HG02588 (cell line): Measurements from ENCODE around the gene APEH.

Source experiments
- ATAC-seq: cut with Tn5 transposase; IDR thresholded peaks from one replicate; pipeline ENCODE4 v1.9.1; 2021; ENCODE audit warnings: mild to moderate bottlenecking, moderate library complexity; ENCODE audit not compliant: unreplicated experiment

The APEH gene

GRCh38 chr3:49711489-49711888 is 37.3 kb downstream of the APEH start:
- ATAC-seq: no peak

DNA sequence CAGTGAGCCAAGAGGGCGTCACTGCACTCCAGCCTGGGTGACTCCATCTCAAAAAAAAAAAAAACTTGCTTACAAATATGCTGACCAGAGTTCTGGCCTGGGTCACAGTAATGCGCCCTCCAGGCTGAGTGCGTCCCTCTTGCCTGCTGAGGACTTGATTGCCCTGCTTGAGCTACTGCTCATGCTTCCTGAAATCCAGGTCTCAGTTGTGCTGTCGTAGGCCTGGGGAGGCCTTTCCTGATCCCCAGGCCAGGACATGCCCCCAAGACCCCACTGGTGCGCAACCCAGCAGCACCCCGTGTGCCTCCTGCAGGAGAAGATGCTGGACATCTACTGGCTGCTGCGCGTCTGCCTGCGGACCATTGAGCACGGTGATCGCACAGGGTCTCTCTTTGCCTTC is 38.0 kb downstream of the APEH start:
- ATAC-seq: no peak

DNA sequence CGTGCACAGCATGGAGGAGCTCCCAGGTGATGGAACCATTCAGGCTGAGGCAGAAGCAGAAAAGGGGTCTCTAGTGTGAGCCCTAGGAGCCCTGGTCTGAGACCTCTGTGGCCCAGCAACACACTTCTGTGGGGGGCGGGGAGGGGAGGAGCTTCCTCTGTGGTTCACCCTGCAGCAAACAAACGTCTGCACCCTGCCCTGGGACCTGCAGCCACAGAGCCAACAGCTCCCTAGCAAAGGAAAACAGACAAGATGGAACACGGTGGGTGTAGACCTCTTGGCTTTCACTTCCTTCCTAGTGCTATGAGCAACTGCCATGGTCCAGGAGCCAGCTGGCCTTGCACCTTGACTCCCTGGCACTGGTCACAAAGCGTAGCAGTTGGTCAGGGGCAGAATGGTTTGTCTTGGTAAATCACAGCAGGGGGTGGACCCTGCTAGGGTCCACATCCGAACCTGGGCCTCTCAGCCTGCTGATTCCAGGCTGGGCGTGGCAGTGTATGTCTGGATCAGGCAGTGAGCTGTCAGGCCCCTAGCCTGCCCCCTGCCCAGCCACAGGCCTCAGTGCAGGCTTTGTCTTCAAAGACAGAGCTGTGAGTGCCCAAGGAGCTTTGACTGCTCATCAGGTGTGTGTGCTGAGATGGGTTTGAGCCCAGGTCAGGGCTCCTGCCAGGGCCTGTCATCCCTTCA is 38.6 kb downstream of the APEH start:
- no peak for ATAC-seq

- no peak for ATAC-seq
Measured at GRCh38 chr3:49713336-49714105, 39.4 kb downstream of the APEH start.

- no peak for ATAC-seq
Measured at GRCh38 chr3:49714728-49715550, 40.8 kb downstream of the APEH start.

GRCh38 chr3:49715611-49716121 is 41.5 kb downstream of the APEH start:
- ATAC-seq: no peak

- ATAC-seq: no peak
Measured at GRCh38 chr3:49716169-49716568, 42.0 kb downstream of the APEH start.

- ATAC-seq: no peak
Measured at GRCh38 chr3:49716691-49717210, 42.6 kb downstream of the APEH start.

DNA sequence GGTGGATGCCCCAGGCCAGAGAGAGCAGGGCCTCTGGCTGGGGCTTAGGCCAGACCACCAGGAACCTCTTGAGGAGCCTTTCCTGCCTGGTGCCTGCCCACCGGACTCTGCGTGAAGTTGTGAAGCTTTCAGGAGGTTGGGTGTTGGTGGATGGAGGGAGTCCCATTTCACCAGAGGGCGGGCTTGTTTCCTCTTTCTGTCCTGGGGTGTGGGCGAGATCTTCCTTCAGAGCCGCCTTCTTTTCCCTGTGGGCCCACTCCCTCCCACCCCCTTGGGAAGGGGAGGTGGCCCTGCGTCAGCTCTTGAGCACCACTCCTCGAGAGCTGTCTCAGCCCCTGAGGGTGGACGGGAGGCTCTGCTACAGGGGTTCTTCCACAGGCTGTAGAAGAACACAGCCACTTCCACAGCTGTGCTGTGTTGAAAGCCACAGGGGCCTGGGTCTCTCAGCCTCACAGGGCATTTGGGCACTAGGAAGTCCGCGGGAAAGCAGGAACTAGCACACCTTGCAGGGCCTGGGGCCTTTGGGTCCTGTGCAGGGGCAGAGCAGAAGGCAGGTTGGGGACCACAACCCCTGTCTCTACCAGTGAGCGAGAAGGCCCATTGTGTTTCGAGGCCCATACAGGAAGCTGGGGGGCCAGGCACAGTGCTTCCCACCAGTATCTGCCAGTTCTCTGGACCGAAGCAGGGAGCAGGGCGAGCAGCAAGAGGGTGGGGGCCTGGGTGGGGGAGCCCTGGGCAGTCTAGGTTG is 43.2 kb downstream of the APEH start:
- no peak for ATAC-seq

GRCh38 chr3:49717959-49718857 is 44.1 kb downstream of the APEH start:
- ATAC-seq: no peak

DNA sequence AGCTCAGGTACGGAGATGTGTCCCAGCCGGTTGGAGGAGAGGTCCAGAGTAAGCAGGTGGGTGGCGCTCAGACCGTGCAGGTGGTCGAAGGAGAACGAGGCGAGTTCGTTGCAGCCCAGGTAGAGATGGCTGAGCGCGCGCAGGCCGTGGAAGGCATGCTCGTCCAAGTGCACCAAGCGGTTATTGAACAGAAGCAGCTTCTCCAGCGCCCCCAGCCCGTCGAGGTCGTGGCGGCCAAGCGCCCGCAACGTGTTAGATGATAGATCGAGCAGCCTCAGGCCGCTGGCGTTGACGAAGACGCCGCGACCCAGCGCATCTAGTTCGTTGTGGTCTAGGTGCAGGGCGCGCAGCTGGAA is 44.7 kb downstream of the APEH start:
- no peak for ATAC-seq

GRCh38 chr3:49719214-49719884 is 45.2 kb downstream of the APEH start, which contains the start of gene AMIGO3:
AMIGO3 (minus strand) TSS chr3:49719684; CDS start chr3:49719465, 219 bp downstream.
- ATAC-seq: peak; percentile 43

DNA sequence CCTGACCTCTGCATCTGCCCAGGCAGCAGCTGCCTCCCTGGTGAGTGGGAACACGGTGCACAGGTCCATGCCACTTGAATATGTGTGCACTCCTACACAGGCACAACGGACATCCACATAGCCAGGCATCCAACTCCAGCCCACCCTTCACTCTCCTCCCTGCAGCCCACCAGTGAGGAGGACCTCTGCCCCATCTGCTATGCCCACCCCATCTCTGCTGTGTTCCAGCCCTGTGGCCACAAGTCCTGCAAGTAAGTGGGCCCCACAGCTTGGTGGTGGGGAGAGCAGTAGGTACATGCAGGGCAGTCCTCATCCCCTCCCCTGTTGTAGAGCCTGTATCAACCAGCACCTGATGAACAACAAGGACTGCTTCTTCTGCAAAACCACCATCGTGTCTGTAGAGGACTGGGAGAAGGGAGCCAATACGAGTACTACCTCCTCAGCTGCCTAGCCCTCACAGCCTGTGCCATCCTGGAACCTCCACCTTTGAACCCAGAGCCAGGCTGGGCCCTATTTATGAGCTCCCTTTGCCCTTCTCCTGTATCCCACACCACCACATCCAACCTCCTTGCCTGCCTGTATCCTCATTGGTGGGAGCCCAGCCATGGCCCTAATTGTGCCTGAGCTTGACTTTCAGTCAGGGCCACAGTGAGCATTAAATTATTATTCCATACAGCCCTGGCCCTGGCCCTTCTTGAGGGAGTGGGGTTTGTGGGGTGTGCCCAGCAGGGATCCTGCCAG is 46.9 kb downstream of the APEH start:
- ATAC-seq: no peak

GRCh38 chr3:49721596-49721895 is 47.4 kb downstream of the APEH start:
- no peak for ATAC-seq

DNA sequence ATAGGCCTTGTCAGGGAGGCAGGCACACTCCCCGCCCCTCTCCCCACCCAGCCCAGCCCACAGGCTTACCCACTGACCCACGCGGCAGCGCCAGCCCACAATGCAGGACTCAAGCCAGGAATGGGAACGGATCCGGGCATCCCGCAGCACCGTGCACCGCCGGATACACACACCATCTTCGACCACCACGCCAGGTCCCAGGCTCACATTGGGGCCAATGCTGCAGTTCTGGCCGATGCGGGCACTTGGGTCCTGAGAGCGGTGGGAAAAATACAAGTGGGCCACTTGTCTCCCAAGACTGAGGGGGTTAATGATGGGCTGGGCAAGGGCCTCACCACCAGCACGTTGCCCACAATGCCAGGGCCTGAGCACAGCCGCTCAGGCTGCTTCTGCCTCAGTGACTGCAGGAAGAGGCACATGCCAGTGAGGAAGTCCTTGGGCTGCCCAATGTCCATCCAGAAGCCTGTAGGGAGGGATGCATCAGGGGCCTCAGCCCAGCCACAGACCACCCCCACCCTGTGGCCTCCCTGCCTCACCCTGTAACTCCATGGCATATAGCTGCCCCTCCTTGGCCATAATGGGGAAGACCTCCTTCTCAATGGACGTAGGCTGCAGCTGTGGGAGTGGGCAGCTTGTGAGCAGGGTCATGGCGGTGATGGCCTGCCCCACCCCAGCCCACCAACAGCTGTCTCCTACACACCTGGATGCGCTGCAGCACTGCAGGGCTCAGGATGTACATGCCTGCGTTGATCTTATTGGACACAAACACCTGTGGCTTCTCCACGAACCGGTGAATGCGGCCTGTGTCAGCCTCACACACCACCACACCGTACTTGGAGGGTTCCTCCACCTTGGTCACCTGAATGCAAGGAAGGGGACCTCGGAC is 48.0 kb downstream of the APEH start:
- ATAC-seq: no peak

GRCh38 chr3:49722896-49723295 is 48.7 kb downstream of the APEH start:
- ATAC-seq: no peak

DNA sequence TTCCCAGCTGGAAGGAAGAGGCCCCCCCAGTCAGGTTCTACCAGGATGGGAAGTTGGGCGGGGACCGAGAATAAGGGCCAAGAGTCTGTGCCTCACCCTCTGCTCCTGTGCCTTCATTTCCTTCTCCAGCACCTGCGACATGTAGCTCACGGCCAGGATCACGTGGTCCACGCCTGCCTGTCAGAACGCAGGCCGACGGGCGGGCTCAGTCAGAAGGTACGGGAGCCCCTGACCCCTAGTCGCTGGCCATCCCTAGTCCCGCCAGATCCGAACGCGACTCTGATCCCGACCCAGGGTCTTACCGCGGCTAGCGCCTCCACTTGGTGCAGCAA is 49.1 kb downstream of the APEH start:
- ATAC-seq: no peak
